SK-N-SH (cell line): ENCODE measurements around the gene COL26A1.

Experiments
- CHD2 ChIP-seq: fragments of 150-350 bp; IDR thresholded peaks from 2 replicates; pipeline ENCODE4 v1.6.1; 2018; ENCODE audit warnings: low read length; ENCODE audit not compliant: partially characterized antibody
- CTCF ChIP-seq: fragments of 200-600 bp; sonication (generic); IDR thresholded peaks from 2 replicates; pipeline ENCODE4 v1.6.1; 2017; ENCODE audit warnings: antibody characterized with exemption, mild to moderate bottlenecking, moderate library complexity
- EP300 ChIP-seq, 2 experiments: IDR thresholded peaks; 2 replicates each; pipeline versions ENCODE4 v1.4.0 to v1.6.1; 2012; ENCODE audit warnings: borderline replicate concordance in 1 of 2, low read depth in 1 of 2, low read length in 1 of 2
- EZH2phosphoT487 ChIP-seq: fragments of 200-600 bp; sonication (generic); IDR thresholded peaks from 2 replicates; pipeline ENCODE4 v1.6.1; 2017; ENCODE audit warnings: low read depth, mixed run types, mild to moderate bottlenecking, antibody characterized with exemption, moderate library complexity, borderline replicate concordance
- GABPA ChIP-seq: IDR thresholded peaks from 2 replicates; pipeline ENCODE4 v1.4.0; 2012; ENCODE audit warnings: low read depth, mild to moderate bottlenecking
- MAX ChIP-seq: IDR thresholded peaks from 2 replicates; pipeline ENCODE4 v1.4.0; 2012; ENCODE audit warnings: low read depth
- NRF1 ChIP-seq: IDR thresholded peaks from 2 replicates; pipeline ENCODE4 v1.6.1; 2012; ENCODE audit warnings: low read depth, mild to moderate bottlenecking, low read length
- PBX3 ChIP-seq: IDR thresholded peaks from 2 replicates; pipeline ENCODE4; 2012
- POLR2AphosphoS5 ChIP-seq: IDR thresholded peaks from 2 replicates; pipeline ENCODE4 v1.6.1; 2012; ENCODE audit warnings: low read depth, low read length
- RXRA ChIP-seq: IDR thresholded peaks from 2 replicates; pipeline ENCODE4 v1.4.0; 2012; ENCODE audit warnings: low read depth, mild to moderate bottlenecking, borderline replicate concordance
- YY1 ChIP-seq: IDR thresholded peaks from 2 replicates; pipeline ENCODE4 v1.4.0; 2012; ENCODE audit warnings: low read depth, mild to moderate bottlenecking
- ZBTB33 ChIP-seq: IDR thresholded peaks from 2 replicates; pipeline ENCODE4 v1.4.0; 2012; ENCODE audit warnings: low read depth, borderline replicate concordance
- TF ChIP-seq, protein P1 (sequence below): fragments of 150-350 bp; IDR thresholded peaks from 2 replicates; pipeline ENCODE4 v1.6.1; 2016; ENCODE audit warnings: mild to moderate bottlenecking, low read depth, low read length

DNA sequence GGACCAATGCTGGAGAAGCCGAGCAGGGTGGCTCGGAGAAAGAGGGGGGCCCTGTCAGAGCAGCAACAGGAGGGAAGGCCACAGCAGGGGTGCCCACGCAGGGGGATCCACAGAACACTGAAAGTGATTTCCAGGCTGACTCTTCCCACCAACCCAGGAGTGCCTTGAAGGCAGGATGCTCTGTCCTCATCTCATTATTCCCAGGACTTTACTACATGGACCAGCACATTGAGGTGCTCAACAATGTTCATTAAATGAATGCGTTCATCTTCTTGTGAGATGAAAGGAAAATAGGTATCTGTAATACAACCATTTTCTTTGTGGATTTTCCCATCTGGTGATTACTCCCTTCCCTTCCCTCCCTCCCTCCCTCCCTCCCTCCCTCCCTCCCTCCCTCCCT is 71.0 kb downstream of the COL26A1 start:
- TF ChIP-seq NRF1, result no peak
- TF ChIP-seq GABPA, result no peak
- no peak for TF ChIP-seq CTCF
- TF ChIP-seq POLR2AphosphoS5, result no peak
- TF ChIP-seq YY1, result no peak
- TF ChIP-seq RXRA, result no peak
- no peak for TF ChIP-seq EZH2phosphoT487
- TF ChIP-seq MAX, result no peak
- TF ChIP-seq, protein P1, sequence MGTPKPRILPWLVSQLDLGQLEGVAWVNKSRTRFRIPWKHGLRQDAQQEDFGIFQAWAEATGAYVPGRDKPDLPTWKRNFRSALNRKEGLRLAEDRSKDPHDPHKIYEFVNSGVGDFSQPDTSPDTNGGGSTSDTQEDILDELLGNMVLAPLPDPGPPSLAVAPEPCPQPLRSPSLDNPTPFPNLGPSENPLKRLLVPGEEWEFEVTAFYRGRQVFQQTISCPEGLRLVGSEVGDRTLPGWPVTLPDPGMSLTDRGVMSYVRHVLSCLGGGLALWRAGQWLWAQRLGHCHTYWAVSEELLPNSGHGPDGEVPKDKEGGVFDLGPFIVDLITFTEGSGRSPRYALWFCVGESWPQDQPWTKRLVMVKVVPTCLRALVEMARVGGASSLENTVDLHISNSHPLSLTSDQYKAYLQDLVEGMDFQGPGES, result no peak
- TF ChIP-seq EP300 (IDR thresholded peaks at IDR 0.05; ENCODE audit: borderline replicate concordance in 1 of 2, low read depth in 1 of 2, low read length in 1 of 2), result no peak
- no peak for TF ChIP-seq ZBTB33
- TF ChIP-seq PBX3, result no peak
- TF ChIP-seq CHD2, result no peak
